GM21717 (cell line): ENCODE results near the gene HRCT1.
"Not testable (repeated sequence)": the region's sequence is repeated elsewhere in the genome, so short reads cannot be mapped to it uniquely, and the experiment has no call there.

Experiments
- ATAC-seq: cut with Tn5 transposase; IDR thresholded peaks from one replicate; pipeline ENCODE4 v1.9.1; 2021; ENCODE audit warnings: mild to moderate bottlenecking, moderate library complexity; ENCODE audit not compliant: unreplicated experiment

Gene HRCT1

GRCh38 chr9:35892051-35892450 is 14.0 kb upstream of the HRCT1 start:
- ATAC-seq = no peak

GRCh38 chr9:35896570-35896969 is 9.4 kb upstream of the HRCT1 start:
- no peak for ATAC-seq

GRCh38 chr9:35897376-35898099 is 8.5 kb upstream of the HRCT1 start:
- not testable (repeated sequence) for ATAC-seq

GRCh38 chr9:35898337-35898736 is 7.7 kb upstream of the HRCT1 start:
- no peak for ATAC-seq

- ATAC-seq = no peak
Observed at GRCh38 chr9:35899021-35899420, 7.0 kb upstream of the HRCT1 start.

GRCh38 chr9:35903049-35903448 is 3.0 kb upstream of the HRCT1 start:
- ATAC-seq = no peak

GRCh38 chr9:35904338-35904737 is 1.7 kb upstream of the HRCT1 start:
- ATAC-seq = no peak

GRCh38 chr9:35905051-35905781 is 786 bp upstream of the HRCT1 start:
- no peak for ATAC-seq

- no peak for ATAC-seq
Observed at GRCh38 chr9:35906923-35907699, 1.1 kb downstream of the HRCT1 start.

GRCh38 chr9:35907711-35908503 is 1.9 kb downstream of the HRCT1 start:
- ATAC-seq = no peak

- ATAC-seq = no peak
Observed at GRCh38 chr9:35908504-35909125, 2.6 kb downstream of the HRCT1 start.

- ATAC-seq = no peak
Observed at GRCh38 chr9:35909274-35909673, 3.3 kb downstream of the HRCT1 start, which contains the start of gene SPAAR. TSS of gene SPAAR (plus strand) at chr9:35909490. CDS start at chr9:35910464, 974 bp downstream.

GRCh38 chr9:35909687-35910612 is 3.9 kb downstream of the HRCT1 start:
- ATAC-seq = no peak

- no peak for ATAC-seq
Observed at GRCh38 chr9:35910613-35911359, 4.8 kb downstream of the HRCT1 start.

GRCh38 chr9:35911690-35912089 is 5.7 kb downstream of the HRCT1 start:
- no peak for ATAC-seq

- ATAC-seq = no peak
Observed at GRCh38 chr9:35912791-35913400, 6.9 kb downstream of the HRCT1 start.

GRCh38 chr9:35913429-35913828 is 7.4 kb downstream of the HRCT1 start:
- ATAC-seq = not testable (repeated sequence)

GRCh38 chr9:35914301-35914807 is 8.4 kb downstream of the HRCT1 start:
- ATAC-seq = no peak
